ENCODE data around the gene DNMT3A.

DNA sequence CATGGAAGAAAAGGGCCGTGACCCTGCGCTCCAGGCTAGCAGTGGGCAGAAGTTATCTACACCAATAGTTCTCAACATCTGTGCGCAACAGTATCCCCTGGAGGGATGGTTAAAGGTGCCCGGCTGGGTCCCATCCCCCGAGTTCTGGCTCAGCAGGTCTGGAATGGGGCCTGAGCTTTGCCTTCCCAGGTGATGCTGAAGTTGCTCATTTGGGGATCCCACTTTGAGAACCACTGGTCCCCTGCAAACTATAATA, 31.1 kb downstream of the DNMT3A start:
- TF ChIP-seq, protein P1, sequence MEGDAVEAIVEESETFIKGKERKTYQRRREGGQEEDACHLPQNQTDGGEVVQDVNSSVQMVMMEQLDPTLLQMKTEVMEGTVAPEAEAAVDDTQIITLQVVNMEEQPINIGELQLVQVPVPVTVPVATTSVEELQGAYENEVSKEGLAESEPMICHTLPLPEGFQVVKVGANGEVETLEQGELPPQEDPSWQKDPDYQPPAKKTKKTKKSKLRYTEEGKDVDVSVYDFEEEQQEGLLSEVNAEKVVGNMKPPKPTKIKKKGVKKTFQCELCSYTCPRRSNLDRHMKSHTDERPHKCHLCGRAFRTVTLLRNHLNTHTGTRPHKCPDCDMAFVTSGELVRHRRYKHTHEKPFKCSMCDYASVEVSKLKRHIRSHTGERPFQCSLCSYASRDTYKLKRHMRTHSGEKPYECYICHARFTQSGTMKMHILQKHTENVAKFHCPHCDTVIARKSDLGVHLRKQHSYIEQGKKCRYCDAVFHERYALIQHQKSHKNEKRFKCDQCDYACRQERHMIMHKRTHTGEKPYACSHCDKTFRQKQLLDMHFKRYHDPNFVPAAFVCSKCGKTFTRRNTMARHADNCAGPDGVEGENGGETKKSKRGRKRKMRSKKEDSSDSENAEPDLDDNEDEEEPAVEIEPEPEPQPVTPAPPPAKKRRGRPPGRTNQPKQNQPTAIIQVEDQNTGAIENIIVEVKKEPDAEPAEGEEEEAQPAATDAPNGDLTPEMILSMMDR (IDR thresholded peaks at IDR 0.05; ENCODE audit: borderline replicate concordance, extremely low read depth, low read length, poor library complexity, severe bottlenecking): no peak
- TF ChIP-seq EZH2 (IDR thresholded peaks at IDR 0.05; ENCODE audit: borderline replicate concordance, low read depth, low read length, severe bottlenecking): no peak

Measured in DND-41 (cell line).